GM18867 (cell line): ENCODE measurements around the gene TECR.
"Not testable (repeated sequence)": the region's sequence is repeated elsewhere in the genome, so short reads cannot be mapped to it uniquely, and the experiment has no call there.

ENCODE experiments used
- ATAC-seq: cut with Tn5 transposase; IDR thresholded peaks from one replicate; pipeline ENCODE4 v1.9.1; 2021; ENCODE audit warnings: mild to moderate bottlenecking, moderate library complexity; ENCODE audit not compliant: unreplicated experiment

TECR gene, protein sequence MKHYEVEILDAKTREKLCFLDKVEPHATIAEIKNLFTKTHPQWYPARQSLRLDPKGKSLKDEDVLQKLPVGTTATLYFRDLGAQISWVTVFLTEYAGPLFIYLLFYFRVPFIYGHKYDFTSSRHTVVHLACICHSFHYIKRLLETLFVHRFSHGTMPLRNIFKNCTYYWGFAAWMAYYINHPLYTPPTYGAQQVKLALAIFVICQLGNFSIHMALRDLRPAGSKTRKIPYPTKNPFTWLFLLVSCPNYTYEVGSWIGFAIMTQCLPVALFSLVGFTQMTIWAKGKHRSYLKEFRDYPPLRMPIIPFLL

DNA sequence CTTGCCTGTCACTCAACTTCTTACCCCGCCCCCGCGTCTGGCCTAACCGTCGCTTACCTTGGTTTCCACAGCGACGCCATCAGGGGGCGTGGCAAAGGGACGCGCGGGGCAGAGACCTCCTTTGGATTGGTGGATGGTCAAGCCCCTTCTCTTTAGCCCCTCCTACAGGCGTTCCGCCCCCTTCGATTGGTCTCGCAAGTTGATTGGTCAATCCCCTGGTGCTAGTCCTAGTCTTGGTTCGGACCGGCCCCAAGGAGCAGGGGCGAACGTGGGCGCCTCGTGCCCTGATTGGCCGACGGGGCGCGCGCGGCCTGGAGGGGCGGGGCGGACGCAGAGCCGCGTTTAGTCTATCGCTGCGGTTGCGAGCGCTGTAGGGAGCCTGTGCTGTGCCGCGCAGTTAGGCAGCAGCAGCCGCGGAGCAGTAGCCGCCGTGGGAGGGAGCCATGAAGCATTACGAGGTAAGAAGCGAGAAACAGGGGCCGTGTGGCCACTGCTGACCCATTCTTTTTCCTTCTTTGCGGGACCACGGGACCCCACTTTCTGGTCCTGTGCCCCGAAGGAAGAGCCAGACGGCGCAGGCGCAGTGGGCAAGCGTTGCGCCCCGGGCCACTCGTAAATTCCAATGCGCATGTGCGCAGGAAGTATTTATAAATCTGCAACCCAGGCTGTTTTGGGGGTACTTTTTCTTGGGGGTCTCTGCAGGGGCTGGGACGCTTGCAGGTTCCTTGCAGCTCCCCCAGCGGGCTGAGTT, at the start of gene TECR:
TSS of gene TECR (plus strand) at position 341 of the 751 bp plus-strand sequence. CDS start at position 444, 103 bp downstream.
- ATAC-seq, result peak; percentile 92

- ATAC-seq, result no peak
These were observed 49.3 kb upstream of the TECR start for GRCh38 chr19:14479975-14480699.

GRCh38 chr19:14480700-14481079, 48.7 kb upstream of the TECR start:
- no peak for ATAC-seq

DNA sequence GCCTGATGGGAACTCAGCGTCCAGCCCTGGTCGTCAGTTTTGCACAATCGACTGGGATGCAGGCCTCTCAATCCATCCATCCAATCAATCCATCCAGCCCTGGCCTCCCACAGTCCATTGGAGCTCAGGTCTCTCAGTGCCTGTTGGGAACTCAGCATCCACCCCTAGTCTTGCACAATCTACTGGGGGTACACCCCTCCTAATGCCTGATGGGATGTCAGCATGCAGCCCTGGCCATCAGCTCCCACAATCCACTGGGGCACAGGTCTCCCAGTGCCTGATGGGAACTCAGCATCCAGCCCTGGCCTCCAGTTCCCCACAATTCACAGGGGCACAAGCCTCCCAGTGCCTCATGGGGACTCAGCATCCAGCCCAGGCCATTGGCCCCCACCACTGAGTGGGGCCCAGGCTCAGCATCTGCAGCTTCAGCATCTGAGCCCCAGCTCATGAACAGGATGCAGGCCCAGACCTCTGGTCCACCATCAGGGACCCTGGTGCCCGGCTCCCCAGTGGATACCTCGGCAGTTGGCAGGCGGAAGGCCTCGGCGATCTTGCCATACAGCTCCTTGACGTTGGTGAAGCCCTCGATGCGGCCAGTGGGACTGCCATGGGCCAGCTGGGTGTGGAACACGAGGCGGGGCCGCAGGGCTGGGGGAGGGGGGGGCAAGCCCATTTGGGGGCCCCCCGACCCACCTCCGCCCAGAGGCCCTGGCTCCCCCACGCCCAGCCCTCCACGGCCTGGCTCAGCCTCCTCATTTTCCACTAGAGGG, 47.0 kb upstream of the TECR start:
- ATAC-seq, result no peak

DNA sequence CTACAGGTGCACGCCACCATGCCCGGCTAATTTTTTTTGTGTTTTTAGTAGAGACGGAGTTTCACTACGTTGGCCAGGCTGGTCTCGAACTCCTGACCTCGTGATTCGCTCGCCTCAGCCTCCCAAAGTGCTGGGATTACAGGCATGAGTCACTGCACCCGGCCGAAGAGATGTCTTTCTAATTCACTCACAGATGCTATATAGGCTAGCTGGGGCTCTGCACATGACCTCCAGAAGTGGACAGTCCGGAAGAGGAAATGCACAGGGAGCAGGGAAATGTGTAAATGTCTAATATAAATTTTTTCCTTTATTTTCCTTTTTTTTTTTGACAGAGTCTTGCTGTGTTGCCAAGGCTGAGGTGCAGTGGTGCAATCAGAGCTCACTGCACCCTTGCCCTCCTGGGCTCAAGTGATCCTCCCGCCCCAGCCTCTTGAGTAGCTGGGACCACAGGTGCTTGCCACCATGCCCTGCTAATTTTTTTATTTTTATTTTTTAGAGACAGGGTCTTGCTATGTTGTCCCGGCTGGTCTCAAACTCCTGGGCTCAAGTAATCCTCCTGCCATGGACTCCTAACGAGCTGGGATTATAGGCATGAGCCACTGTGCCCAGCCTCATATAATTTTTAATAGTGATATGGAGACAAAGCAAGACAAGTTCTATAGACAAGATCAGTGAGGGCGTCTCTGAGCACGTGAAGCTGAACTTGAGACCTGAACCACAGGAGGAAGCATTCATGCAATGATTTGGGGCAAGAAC, 41.8 kb upstream of the TECR start:
- ATAC-seq, result no peak

DNA sequence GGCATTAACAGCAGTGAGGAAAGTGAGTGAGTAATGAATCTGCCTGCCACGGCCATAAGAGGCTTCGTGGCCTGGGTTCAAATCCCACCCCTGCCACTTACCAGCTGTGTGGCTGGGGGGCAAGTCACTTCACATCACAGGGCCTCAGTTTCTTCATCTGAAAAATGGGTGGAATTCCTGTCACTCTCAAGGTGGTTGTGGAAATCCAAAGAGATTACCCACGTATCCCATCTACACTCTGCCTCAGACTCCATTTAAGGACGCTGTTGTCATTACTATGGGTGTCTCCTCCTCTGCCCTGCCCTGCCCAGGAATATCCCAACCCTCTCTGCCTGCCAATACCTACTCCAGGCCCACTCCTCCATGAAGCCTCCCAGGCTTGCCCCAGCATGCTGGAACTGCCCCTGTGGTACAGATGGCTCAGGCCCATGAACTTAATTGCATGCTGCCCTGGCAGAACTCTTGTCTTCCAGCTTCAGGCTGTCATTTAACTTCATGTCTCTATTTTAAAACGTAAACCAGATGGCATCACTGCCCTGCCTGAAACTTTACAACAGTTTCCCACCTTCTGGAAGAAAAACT, 36.5 kb upstream of the TECR start:
- no peak for ATAC-seq

- ATAC-seq, result no peak
These were observed 35.0 kb upstream of the TECR start for GRCh38 chr19:14494411-14494810.

DNA sequence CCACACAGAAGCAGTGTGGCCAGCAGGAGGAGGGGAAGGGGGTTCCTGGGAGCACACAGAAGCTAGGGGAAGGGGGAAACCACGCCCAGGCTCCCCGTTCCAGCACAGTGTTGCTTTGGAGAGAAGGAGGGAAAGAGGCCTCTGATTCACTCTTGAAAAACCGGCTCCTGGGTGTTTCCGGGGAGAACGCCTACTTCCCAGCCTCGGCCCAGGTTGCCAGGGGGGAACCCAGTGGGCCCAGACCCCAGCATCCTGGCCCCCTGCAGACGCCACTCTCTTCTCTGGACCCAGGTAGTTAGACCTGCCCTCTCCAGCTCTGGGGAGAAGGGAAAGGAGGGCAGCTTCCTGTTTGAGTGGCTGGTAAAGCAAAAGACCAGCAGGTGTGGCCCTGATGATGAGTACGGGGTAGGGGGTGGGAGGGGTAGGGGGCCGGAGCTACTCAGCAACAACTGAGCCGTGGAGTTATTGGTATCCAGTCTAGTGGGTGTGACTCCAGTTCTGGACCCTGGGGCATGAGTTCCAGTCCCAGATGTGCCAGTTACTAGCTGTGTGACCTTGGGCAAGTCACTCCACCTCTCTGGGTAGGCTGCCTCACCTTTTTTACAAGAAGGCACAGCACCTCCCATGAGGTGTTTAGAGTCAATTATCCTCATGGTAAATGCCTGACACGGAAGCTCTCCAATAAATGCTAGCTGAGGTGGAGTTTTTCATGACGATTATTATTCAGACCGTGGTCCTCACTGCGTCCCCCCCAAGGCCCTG, 34.3 kb upstream of the TECR start:
- ATAC-seq, result no peak

DNA sequence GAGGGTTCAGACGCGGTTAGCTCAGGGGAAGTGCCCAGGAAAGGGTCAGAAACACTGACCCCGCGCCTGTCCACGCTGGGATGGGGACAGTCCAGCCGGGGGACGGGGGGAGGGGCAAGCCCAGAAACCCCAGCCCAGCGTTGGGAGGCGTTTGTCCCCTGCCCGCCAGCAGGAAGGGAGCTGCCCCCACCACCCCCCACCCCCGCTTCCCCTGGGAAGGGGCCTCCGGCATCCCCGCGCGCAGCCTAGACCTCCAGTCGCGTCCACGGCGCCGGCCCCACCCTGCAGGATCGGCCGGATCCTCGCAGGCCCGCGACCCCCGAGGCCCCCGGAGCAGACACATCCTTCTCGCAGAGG, 33.7 kb upstream of the TECR start:
- no peak for ATAC-seq

DNA sequence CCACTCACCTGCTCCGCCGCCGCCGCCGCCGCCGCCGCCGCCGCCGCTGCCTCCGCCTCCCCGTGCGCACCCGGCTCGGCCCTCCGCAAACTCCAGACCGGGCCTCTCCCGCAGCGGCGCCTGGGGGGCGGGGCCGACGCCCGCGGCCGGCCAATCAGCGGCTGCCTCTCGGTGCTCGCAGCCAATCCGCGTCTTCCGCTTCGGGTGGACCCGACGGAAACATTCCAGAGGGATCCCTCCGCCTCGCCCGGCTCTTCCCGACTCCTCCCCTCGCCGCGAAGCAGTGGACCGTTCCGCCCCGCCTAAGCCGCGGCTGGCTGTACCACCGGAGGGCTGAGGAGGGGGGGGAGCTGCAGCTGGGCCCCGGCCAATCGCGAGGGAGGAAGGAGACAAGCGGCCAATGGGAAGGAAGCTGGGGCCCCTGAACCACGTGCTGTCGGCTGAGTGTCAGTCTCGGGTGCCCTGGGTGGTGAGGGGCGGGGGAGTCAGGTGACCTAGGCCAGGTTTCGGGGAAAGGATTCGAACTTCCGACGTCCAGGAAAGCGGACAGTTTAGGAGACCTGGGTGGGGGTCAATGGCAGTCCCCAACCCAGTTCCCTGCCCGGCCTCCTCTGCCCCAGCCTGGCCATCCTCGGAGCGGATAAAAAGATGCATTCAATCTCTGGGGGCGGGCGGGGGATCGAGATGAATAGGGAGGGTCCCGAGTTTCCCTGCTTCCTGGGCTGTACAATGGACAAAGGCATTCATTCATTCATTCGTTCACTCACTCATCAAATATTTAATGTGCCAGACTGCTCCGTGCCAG, 33.2 kb upstream of the TECR start, which contains the start of gene GIPC1:
TSS of gene GIPC1 (minus strand) at position 99 of the 805 bp plus-strand sequence. CDS start 13,151 bp downstream, outside the sequence.
- ATAC-seq, result peak; percentile 83

GRCh38 chr19:14496834-14497227, 32.6 kb upstream of the TECR start:
- ATAC-seq, result no peak

DNA sequence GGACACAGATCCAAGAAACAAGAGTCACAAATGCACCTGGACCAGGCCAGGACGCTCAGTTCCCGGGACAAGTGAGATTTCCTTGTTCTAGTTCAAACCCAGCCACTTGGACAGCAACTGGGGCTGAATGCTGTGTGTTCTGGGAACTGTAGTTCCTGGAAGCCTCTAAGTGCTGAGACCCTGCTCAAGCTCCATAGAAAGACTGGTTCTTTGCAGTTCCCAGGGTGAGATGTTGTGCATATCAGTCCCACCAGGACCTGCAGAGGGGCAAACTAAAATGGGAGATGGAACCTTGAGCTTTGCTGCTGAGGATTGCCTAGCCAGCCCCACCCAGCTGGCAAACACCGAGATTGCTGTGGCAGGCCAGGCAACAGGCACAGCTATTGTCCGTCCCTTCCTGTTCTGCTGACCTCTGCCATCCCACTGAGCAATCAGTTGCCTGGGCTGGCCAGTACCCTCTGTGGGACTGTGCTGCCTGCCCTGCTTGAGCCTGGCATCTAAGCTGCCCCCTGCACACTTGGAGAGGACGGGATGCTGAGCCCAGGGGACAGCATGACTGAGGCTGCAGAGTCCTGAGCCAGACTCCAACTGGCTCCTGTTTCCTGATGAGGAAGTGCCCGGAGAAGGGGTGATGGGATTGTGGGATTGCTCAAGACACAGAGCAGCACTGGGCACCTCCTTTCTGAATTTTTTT, 32.0 kb upstream of the TECR start:
- ATAC-seq, result no peak

GRCh38 chr19:14502334-14503092, 26.9 kb upstream of the TECR start:
- ATAC-seq, result no peak

DNA sequence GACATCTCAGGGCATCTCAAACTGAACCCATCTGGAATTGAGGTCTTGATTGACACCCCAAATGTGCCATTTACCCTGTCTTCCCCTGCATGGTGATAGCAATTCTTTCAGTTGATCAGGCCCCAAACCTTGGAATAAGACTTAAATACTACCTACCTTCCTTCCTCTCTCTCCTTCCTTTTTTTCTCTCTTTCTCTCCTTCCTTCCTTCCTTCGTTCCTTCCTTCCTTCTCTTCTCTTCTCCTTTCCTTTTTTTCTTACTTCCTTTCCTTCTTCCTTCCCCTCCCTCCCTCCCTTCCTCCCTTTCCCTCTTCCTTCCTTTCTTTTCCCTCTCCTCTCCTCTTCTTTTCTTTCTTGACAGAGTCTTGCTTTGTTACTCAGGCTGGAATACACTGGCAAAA, 26.1 kb upstream of the TECR start:
- no peak for ATAC-seq

DNA sequence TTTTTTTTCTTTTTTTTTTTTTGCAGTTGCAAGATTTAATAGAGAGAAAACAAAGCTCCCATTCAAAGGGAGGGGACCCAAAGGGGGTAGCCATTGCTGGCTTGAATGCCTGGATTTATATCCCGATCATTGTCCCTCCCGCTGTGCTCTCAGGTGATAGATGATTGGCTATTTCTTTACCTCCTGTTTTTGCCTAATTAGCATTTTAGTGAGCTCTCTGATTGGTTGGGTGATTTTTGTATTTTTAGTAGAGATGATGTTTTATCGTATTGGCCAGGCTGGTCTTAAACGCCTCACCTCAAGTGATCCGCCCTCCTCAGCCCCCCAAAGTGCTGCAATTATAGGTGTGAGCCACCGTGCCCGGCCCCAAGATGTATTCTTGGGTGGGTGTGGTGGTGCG, 24.8 kb upstream of the TECR start:
- ATAC-seq, result not testable (repeated sequence)

DNA sequence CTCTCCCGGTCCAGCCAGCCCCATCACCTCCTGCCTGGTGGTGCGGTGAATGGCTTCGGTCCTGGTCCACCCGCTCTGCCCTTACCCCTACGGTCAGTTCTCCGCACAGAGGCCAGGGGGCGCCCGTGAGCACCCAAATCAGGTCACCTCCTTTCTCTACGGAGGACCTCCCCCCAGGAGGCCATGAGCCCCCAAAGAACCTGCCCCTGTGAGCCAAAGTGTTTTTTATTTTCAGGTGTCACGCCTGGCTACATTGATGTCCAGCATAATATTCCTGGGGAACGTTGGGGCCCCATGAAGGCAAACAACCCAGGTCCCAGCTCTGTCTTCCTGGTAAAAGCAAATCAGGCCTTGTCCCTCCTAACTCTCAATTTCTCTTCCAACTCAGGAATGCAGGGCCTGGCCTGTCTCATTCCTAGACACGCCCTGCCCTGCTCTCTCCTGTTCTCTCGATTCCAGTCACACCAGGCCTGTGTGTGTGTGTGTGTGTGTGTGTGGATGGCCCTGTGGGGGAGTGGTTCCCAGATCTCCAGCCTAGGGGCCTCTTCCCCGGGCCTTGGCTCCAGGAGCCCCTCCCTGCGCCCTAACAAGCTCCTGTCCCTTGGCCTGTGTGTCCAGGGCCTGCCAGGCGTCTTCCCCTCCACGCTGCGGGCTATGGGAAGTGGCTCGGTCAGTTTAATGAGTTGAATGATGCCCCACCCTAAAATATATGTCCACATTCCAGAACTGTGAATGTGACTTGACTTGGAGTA, 23.7 kb upstream of the TECR start:
- ATAC-seq, result no peak
